Measurements from ENCODE around the gene CTNNBIP1. TPM values are rescaled to one million over a fixed set of nuclear protein-coding genes. Genes with fewer than 3 reads are reported as not detected.

CTNNBIP1 gene
- total RNA-seq, 1 donor from 2014 or later, result 44.7 TPM

GRCh38 chr1:9844106-9844505 lies 66.0 kb downstream of the CTNNBIP1 start:
- intact Hi-C loops (cut with DNase I), result no loop called here
- no peak for TF ChIP-seq CTCF (IDR thresholded peaks at IDR 0.05)
- Histone ChIP-seq H3K27ac (peak overlapping the region; percentile 9), H3K9me3 (no peaks in the 10 kb centered on the region), H3K27me3 (no peaks in the 10 kb centered on the region), H3K36me3 (no peaks in the 10 kb centered on the region), H3K4me3 (no peak overlapping the region), H3K4me1 (peaks cover 33% of the 10 kb centered on the region)
- no peak for DNase-seq (ENCODE audit: extremely low spot score in 2 of 2)

- peak in 1 of 2 donors; percentile 85 for DNase-seq (ENCODE audit: extremely low spot score in 2 of 2)
- peak overlapping the region; percentile 21 for H3K27ac ChIP-seq
These were observed 66.5 kb downstream of the CTNNBIP1 start for GRCh38 chr1:9843576-9843945.

GRCh38 chr1:9842781-9843575 lies 67.1 kb downstream of the CTNNBIP1 start:
- DNase-seq (ENCODE audit: extremely low spot score in 2 of 2), result peak in 1 of 2 donors; percentile 85
- Histone ChIP-seq H3K4me1 (peaks cover 33% of the 10 kb centered on the region), H3K36me3 (no peaks in the 10 kb centered on the region), H3K4me3 (no peak overlapping the region), H3K27me3 (no peaks in the 10 kb centered on the region), H3K9me3 (no peaks in the 10 kb centered on the region), H3K27ac (peak overlapping the region; percentile 21)
- intact Hi-C loops (cut with DNase I), result no loop called here
- TF ChIP-seq POLR2A (IDR thresholded peaks at IDR 0.05), result no peak
- TF ChIP-seq CTCF (IDR thresholded peaks at IDR 0.05), result no peak
- TF ChIP-seq POLR2AphosphoS5 (IDR thresholded peaks at IDR 0.05; ENCODE audit: insufficient read depth in 1 of 2, low read depth in 1 of 2), result no peak

More at GRCh38 chr1:9843576-9843945, 66.5 kb downstream of the CTNNBIP1 start:
- H3K9me3 ChIP-seq, result no peaks in the 10 kb centered on the region
- no peaks in the 10 kb centered on the region for H3K36me3 ChIP-seq
- no peak overlapping the region for H3K4me3 ChIP-seq
- no peak for TF ChIP-seq POLR2A (IDR thresholded peaks at IDR 0.05)
- TF ChIP-seq POLR2AphosphoS5 (IDR thresholded peaks at IDR 0.05; ENCODE audit: insufficient read depth in 1 of 2, low read depth in 1 of 2), result no peak
- no peak for TF ChIP-seq CTCF (IDR thresholded peaks at IDR 0.05)
- intact Hi-C loops (cut with DNase I), result no loop called here
- peaks cover 33% of the 10 kb centered on the region for H3K4me1 ChIP-seq
- H3K27me3 ChIP-seq, result no peaks in the 10 kb centered on the region

GRCh38 chr1:9842073-9842711 lies 67.9 kb downstream of the CTNNBIP1 start:
- Histone ChIP-seq H3K4me3 (no peak overlapping the region), H3K27ac (no peak overlapping the region), H3K9me3 (no peaks in the 10 kb centered on the region), H3K36me3 (no peaks in the 10 kb centered on the region), H3K27me3 (no peaks in the 10 kb centered on the region), H3K4me1 (peaks cover 33% of the 10 kb centered on the region)
- intact Hi-C loops (cut with DNase I), result no loop called here
- DNase-seq (ENCODE audit: extremely low spot score in 2 of 2), result peak in 1 of 2 donors; percentile 80
- TF ChIP-seq POLR2AphosphoS5 (IDR thresholded peaks at IDR 0.05; ENCODE audit: insufficient read depth in 1 of 2, low read depth in 1 of 2), result no peak
- TF ChIP-seq POLR2A (IDR thresholded peaks at IDR 0.05), result no peak
- no peak for TF ChIP-seq CTCF (IDR thresholded peaks at IDR 0.05)

- Histone ChIP-seq H3K4me3 (no peak overlapping the region), H3K27ac (no peak overlapping the region), H3K27me3 (no peaks in the 10 kb centered on the region), H3K4me1 (peaks cover 33% of the 10 kb centered on the region), H3K9me3 (no peaks in the 10 kb centered on the region), H3K36me3 (no peaks in the 10 kb centered on the region)
- intact Hi-C loops (cut with DNase I), result no loop called here
- DNase-seq (ENCODE audit: extremely low spot score in 2 of 2), result peak in 1 of 2 donors; percentile 81
- TF ChIP-seq POLR2A (IDR thresholded peaks at IDR 0.05), result no peak
- no peak for TF ChIP-seq CTCF (IDR thresholded peaks at IDR 0.05)
- TF ChIP-seq POLR2AphosphoS5 (IDR thresholded peaks at IDR 0.05; ENCODE audit: insufficient read depth in 1 of 2, low read depth in 1 of 2), result no peak
These were observed 68.6 kb downstream of the CTNNBIP1 start for GRCh38 chr1:9841460-9841859.
